A549 (cell line): ENCODE data around the gene FBXL15.

Source experiments
- HDAC2 ChIP-seq: fragments of 200-600 bp; sonication (generic); IDR thresholded peaks from 2 replicates; pipeline ENCODE4 v1.6.1; 2016
- JUNB ChIP-seq: fragments of >200 bp; sonication (Bioruptor Twin); formaldehyde crosslinking; IDR thresholded peaks from 2 replicates; pipeline ENCODE4 v1.6.1; 2016

DNA sequence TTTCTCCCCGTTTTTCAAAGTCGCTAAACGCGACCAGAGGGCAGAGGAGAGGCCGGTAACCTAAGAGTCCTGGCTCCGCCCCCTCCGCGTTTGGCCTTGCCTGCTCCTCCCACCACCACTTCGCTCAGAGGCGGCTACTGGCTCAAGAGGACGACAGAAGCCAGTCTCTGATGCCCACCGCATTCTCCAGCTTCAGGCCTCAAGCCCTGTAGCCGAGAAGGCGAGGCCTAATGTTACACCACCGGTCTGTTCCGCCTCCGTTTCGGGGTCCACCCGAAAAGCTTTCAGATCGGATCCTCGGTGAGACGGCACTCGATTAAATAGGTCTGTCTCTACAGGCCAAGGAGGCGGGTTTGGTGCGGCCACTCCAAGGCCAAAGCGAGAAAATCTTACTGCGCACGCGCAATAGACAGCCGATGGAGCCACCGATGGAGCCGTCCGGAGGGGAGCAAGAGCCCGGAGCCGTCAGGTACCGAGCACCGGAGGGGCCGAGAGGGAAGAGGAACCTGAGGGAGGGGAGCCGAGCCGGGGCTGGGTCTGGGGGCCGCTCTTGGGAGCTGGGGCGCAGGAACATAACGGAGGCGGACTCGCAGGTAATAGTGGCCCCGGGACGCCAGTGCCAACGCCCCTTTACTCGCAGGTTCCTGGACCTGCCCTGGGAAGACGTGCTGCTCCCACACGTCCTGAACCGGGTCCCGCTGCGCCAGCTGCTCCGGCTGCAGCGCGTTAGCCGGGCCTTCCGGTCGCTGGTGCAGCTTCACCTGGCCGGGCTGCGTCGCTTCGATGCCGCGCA lies at the start of gene FBXL15:
- TF ChIP-seq JUNB, result no peak
- no peak for TF ChIP-seq HDAC2
